BJ (cell line): ENCODE data around the gene UBE2D4. TPM values are rescaled to one million over a fixed set of nuclear protein-coding genes. Genes with fewer than 3 reads are reported as not detected.
"Not testable (repeated sequence)": the region's sequence is repeated elsewhere in the genome, so short reads cannot be mapped to it uniquely, and the experiment has no call there.

ENCODE experiments used
- CTCF ChIA-PET: fragments of 350-600 bp; formaldehyde crosslinking; extraction: SDS; loops from one replicate; lab custom pipeline; 2021; ENCODE audit warnings: antibody characterized with exemption, inconsistent platforms; lab: Yijun Ruan, JAX
- POLR2A ChIA-PET: fragments of 300-600 bp; sonication (Branson Sonifier 250); formaldehyde crosslinking; extraction: SDS; loops from one replicate; lab custom pipeline; 2021; ENCODE audit warnings: antibody characterized with exemption; lab: Charles Lee
- DNase-seq: peaks from one replicate; pipeline ENCODE4 v3.0.0-alpha.2; 2011; ENCODE audit warnings: low read depth
- H3K27me3 ChIP-seq: 2 replicates; pipeline ENCODE4 v1.6.0; 2011; ENCODE audit warnings: low read length; ENCODE audit not compliant: control insufficient read depth, insufficient read depth
- H3K36me3 ChIP-seq: 2 replicates; pipeline ENCODE4 v1.5.1; 2011; ENCODE audit warnings: low read length; ENCODE audit not compliant: control insufficient read depth, insufficient read depth
- H3K4me3 ChIP-seq: 2 replicates; pipeline ENCODE4 v1.5.1; 2011; ENCODE audit warnings: low read depth, mild to moderate bottlenecking, control low read depth, low read length
- CTCF ChIP-seq: IDR thresholded peaks from 2 replicates; pipeline ENCODE4 v1.5.1; 2011; ENCODE audit warnings: low read depth, mild to moderate bottlenecking, control low read depth, inconsistent platforms, low read length, moderate library complexity; ENCODE audit not compliant: insufficient read depth
- polyA plus RNA-seq: library from polyadenylated mRNA; depleted of rRNA; stranded (reverse); fragments of >200 nt; gene quantifications from 2 replicates; pipeline ENCODE4 v1.2.3, GENCODE V29; 2011; rRNA removed

UBE2D4 gene
- polyA plus RNA-seq, 1 experiment, result 27.6 TPM

DNA sequence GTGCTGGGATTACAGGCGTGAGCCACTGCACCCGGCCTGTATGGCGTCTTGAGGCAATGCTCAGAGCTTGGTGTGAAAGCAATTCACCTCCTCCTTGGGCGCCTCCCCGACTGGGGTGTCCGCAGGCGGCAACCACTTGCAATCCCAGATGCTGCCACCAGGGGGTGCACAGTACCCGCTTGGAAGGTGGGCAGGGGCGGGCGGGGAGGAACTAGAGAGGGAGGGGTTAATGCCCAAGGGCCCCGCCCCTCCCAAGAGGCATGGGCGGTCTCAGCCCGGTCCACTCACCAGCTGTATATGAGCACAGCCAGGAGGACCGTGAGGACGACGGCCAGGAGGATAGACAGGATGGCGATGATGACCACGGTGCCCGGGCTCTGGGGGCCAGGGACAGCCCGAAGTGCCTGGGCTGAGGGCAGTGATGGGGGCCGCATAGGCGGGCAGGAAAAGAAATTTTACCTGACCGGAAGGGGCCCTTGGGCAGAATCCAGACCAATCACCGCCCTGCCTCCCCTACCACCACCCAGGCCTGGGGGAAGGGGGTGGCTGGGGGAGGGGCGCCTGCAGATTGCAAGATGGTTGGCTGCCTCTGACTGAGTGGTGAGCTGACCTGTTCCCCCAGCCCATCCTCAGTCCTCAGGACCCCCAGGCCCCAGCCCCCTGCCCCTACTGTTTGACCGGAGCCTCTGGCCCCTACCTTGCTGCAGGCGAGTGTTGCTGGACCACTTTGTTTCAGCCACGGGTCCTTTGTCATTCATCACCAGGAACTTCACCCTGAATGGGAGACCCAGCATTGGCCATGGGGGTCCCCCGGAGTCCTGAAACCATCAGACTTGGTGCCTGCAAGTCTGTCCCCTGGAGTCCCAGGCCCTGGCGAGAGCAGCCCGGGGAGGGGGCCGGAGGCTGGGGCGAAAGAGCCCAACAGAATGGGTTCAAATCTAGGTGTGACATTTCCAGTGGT is 59.9 kb downstream of the UBE2D4 start:
- H3K27me3 ChIP-seq, CTCF ChIA-PET, POLR2A ChIA-PET, H3K36me3 ChIP-seq, H3K4me3 ChIP-seq: not testable (repeated sequence)
- TF ChIP-seq CTCF, result peak; percentile 55
- DNase-seq, result peak; percentile 4

- CTCF ChIA-PET, POLR2A ChIA-PET, H3K36me3 ChIP-seq, H3K27me3 ChIP-seq, DNase-seq, H3K4me3 ChIP-seq: not testable (repeated sequence)
Observed at GRCh38 chr7:43987476-43987875, 61.2 kb downstream of the UBE2D4 start.

GRCh38 chr7:43990011-43990585 is 63.9 kb downstream of the UBE2D4 start:
- CTCF ChIA-PET, H3K36me3 ChIP-seq, H3K4me3 ChIP-seq, POLR2A ChIA-PET, DNase-seq, H3K27me3 ChIP-seq: not testable (repeated sequence)

- CTCF ChIA-PET, POLR2A ChIA-PET, H3K27me3 ChIP-seq, H3K4me3 ChIP-seq, H3K36me3 ChIP-seq, DNase-seq: not testable (repeated sequence)
Observed at GRCh38 chr7:43990829-43991228, 64.6 kb downstream of the UBE2D4 start.

GRCh38 chr7:43992896-43993295 is 66.7 kb downstream of the UBE2D4 start:
- peak; percentile 27 for DNase-seq
- H3K36me3 ChIP-seq, H3K4me3 ChIP-seq, H3K27me3 ChIP-seq, POLR2A ChIA-PET: not testable (repeated sequence)
- CTCF ChIA-PET, result interaction anchor here (0.6 to 1.0 kb wide), 2 partner anchors 8 to 154 kb away, joined by 3 to 4 read pairs; no protein-coding TSS in a partner anchor

GRCh38 chr7:43994681-43995080 is 68.4 kb downstream of the UBE2D4 start:
- H3K27me3 ChIP-seq, CTCF ChIA-PET, DNase-seq, H3K36me3 ChIP-seq, H3K4me3 ChIP-seq, POLR2A ChIA-PET: not testable (repeated sequence)

DNA sequence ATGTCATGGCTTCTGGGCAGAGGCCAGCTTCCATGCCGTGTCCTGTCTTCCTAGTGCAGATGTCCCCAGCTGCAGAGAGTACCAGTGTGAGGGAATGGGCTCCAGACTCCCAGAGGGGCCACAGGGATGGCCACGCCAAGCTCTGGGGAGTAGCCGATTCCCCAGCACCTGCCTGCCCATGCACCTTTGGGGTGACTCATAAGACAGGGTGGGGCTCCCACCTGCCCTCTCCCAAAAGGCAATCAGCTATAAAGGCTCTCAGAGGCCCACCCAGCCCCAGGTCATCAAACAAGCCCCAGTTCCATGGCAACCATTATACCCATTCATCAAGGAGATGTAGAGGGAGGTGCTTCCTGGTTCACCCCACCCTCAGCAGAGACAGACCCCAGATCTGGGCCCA is 71.3 kb downstream of the UBE2D4 start, which contains the start of gene SPDYE1:
Gene SPDYE1, plus strand, starts transcription at position 366 of the 400 bp plus-strand sequence. CDS start 2,053 bp downstream, outside the sequence.
- CTCF ChIA-PET, POLR2A ChIA-PET, H3K36me3 ChIP-seq, DNase-seq, H3K4me3 ChIP-seq, H3K27me3 ChIP-seq: not testable (repeated sequence)

Other genes with a start within 250 kb of the UBE2D4 start
- gene COA1, start 196.9 kb upstream of the UBE2D4 start, polyA plus RNA-seq, result 20.2 and 23.4 TPM in 2 replicates
- 33.9 and 36.1 TPM in 2 replicates for gene BLVRA, start 167.8 kb upstream of the UBE2D4 start, polyA plus RNA-seq
- gene MRPS24, start 56.9 kb upstream of the UBE2D4 start, polyA plus RNA-seq, result 189 and 229 TPM in 2 replicates
- gene URGCP, start 19.8 kb upstream of the UBE2D4 start, polyA plus RNA-seq, result 34.3 and 41.6 TPM in 2 replicates
- not detected in 2 replicates for gene SPDYE1, start 71.5 kb downstream of the UBE2D4 start, polyA plus RNA-seq
- 88.1 and 140 TPM in 2 replicates for gene DBNL, start 118.3 kb downstream of the UBE2D4 start, polyA plus RNA-seq
- 0.16 TPM in 1 of 2 replicates, not detected in the other for gene PGAM2, start 139.1 kb downstream of the UBE2D4 start, polyA plus RNA-seq
- 6.0 and 10.8 TPM in 2 replicates for gene POLM, start 156.1 kb downstream of the UBE2D4 start, polyA plus RNA-seq
- 45.7 and 117 TPM in 2 replicates for gene AEBP1, start 177.9 kb downstream of the UBE2D4 start, polyA plus RNA-seq
- 54.8 and 87.2 TPM in 2 replicates for gene POLD2, start 197.1 kb downstream of the UBE2D4 start, polyA plus RNA-seq
- 0.26 and 0.29 TPM in 2 replicates for gene MYL7, start 214.9 kb downstream of the UBE2D4 start, polyA plus RNA-seq